Fibroblast of lung (primary cell): ENCODE measurements around the gene VAV2. TPM values are rescaled to one million over a fixed set of nuclear protein-coding genes. Genes with fewer than 3 reads are reported as not detected.

ENCODE experiments used
- DNase-seq, 2 donors: peaks; one replicate each; pipeline versions ENCODE4 v3.0.0 to v3.0.0-alpha.2; 2010; ENCODE audit warnings: low read depth in 2 of 2
- H2AFZ ChIP-seq: 2 replicates; pipeline ENCODE4 v1.5.1; 2012; ENCODE audit warnings: low read length, control low read depth, inconsistent platforms
- H3K27ac ChIP-seq: 2 replicates; pipeline ENCODE4 v1.5.1; 2011; ENCODE audit warnings: low read length, control low read depth; ENCODE audit not compliant: insufficient read depth
- H3K27me3 ChIP-seq: 2 replicates; pipeline ENCODE4 v1.5.1; 2011; ENCODE audit warnings: mild to moderate bottlenecking, low read length; ENCODE audit not compliant: control insufficient read depth, insufficient read depth
- H3K36me3 ChIP-seq: 2 replicates; pipeline ENCODE4 v1.5.1; 2011; ENCODE audit warnings: low read length; ENCODE audit not compliant: control insufficient read depth, insufficient read depth
- H3K4me1 ChIP-seq: 2 replicates; pipeline ENCODE4 v1.5.1; 2011; ENCODE audit warnings: low read length; ENCODE audit not compliant: control insufficient read depth, insufficient read depth; ENCODE audit errors: extremely low read depth
- H3K4me2 ChIP-seq: 2 replicates; pipeline ENCODE4 v1.5.1; 2011; ENCODE audit warnings: low read length, control low read depth; ENCODE audit not compliant: insufficient read depth; ENCODE audit errors: extremely low read depth
- H3K4me3 ChIP-seq, 4 experiments: fragments of 200-600 bp in 1 of 4; sonication (generic) in 1 of 4; replicated peaks in 1 of 4; 2 replicates each; pipeline ENCODE4 v1.5.1; 2011 to 2016; ENCODE audit warnings: low read length in 4 of 4, low read depth in 3 of 4, mild to moderate bottlenecking in 3 of 4, control low read depth in 2 of 4, inconsistent platforms in 1 of 4, mixed read lengths in 1 of 4; ENCODE audit not compliant: insufficient read depth in 1 of 4; ENCODE audit errors: control extremely low read depth in 1 of 4
- H3K79me2 ChIP-seq: 2 replicates; pipeline ENCODE4 v1.5.1; 2012; ENCODE audit warnings: mild to moderate bottlenecking, low read length, inconsistent platforms; ENCODE audit not compliant: control insufficient read depth, insufficient read depth
- H3K9ac ChIP-seq: 2 replicates; pipeline ENCODE4 v1.5.1; 2011; ENCODE audit warnings: mild to moderate bottlenecking, low read length, control low read depth; ENCODE audit not compliant: insufficient read depth
- H3K9me3 ChIP-seq: 2 replicates; pipeline ENCODE4 v1.5.1; 2012; ENCODE audit warnings: low read depth, low read length; ENCODE audit not compliant: control insufficient read depth, insufficient read depth
- H4K20me1 ChIP-seq: 2 replicates; pipeline ENCODE4 v1.5.1; 2011; ENCODE audit warnings: low read length; ENCODE audit not compliant: control insufficient read depth, insufficient read depth; ENCODE audit errors: extremely low read depth
- EZH2 ChIP-seq: IDR thresholded peaks from 2 replicates; pipeline ENCODE4 v1.5.1; 2012; ENCODE audit warnings: low read length, control low read depth, mild to moderate bottlenecking; ENCODE audit errors: missing control alignments
- polyA plus RNA-seq, 2 donors: library from polyadenylated mRNA; depleted of rRNA in 1 of 2; stranded (reverse) in 1 of 2; unstranded in 1 of 2; fragments of >200 nt; gene quantifications; 2 replicates each; pipeline ENCODE4 v1.2.1, GENCODE V29; 2011 to 2012; ENCODE audit warnings: missing spikeins in 1 of 2
- total RNA-seq: library from RNA; depleted of rRNA; stranded (reverse); fragments of >200 nt; gene quantifications from 2 replicates; pipeline ENCODE4 v1.2.1, GENCODE V29; 2014
- TF ChIP-seq, protein P1 (sequence below), 2 donors: IDR thresholded peaks in 1 of 2; conservative IDR thresholded peaks in 1 of 2; 1 replicate in 1 of 2; 2 replicates in 1 of 2; pipeline ENCODE4 v1.5.1; 2011 to 2012; ENCODE audit warnings: low read length in 2 of 2, control low read depth in 1 of 2, inconsistent platforms in 1 of 2, low read depth in 1 of 2, mild to moderate bottlenecking in 1 of 2

Gene VAV2
- total and polyA plus RNA-seq, 2 donors (not counting 1 experiment from before 2014, with no cell fraction given): 13.7 to 17.7 TPM

DNA sequence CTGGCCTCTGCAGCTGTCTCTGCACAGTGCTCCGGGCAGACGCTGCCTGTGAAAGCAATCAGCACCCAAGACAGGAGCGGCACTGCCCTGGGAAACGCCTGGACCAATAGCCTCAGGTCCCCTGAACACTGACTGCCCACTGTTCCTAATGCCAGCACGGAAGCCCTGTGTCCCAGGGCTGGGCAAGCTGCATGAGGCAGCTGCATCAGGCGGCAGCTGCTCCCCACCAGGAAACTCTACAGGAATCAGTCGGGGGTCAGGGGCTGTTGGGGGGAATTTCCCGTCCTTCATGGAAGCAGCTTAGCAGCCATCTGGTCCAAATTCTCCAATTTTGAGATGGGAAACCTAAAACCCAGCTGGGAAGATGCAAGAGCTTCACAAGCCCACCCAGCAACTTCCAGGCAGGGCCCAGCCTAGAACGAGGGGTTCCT is 118.6 kb downstream of the VAV2 start:
- no peak for TF ChIP-seq EZH2
- TF ChIP-seq, protein P1, sequence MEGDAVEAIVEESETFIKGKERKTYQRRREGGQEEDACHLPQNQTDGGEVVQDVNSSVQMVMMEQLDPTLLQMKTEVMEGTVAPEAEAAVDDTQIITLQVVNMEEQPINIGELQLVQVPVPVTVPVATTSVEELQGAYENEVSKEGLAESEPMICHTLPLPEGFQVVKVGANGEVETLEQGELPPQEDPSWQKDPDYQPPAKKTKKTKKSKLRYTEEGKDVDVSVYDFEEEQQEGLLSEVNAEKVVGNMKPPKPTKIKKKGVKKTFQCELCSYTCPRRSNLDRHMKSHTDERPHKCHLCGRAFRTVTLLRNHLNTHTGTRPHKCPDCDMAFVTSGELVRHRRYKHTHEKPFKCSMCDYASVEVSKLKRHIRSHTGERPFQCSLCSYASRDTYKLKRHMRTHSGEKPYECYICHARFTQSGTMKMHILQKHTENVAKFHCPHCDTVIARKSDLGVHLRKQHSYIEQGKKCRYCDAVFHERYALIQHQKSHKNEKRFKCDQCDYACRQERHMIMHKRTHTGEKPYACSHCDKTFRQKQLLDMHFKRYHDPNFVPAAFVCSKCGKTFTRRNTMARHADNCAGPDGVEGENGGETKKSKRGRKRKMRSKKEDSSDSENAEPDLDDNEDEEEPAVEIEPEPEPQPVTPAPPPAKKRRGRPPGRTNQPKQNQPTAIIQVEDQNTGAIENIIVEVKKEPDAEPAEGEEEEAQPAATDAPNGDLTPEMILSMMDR (conservative IDR thresholded peaks at IDR 0.05 in 1 of 2, IDR thresholded peaks at IDR 0.05 in 1 of 2; ENCODE audit: low read depth in 1 of 2, low read length in 2 of 2): no peak

DNA sequence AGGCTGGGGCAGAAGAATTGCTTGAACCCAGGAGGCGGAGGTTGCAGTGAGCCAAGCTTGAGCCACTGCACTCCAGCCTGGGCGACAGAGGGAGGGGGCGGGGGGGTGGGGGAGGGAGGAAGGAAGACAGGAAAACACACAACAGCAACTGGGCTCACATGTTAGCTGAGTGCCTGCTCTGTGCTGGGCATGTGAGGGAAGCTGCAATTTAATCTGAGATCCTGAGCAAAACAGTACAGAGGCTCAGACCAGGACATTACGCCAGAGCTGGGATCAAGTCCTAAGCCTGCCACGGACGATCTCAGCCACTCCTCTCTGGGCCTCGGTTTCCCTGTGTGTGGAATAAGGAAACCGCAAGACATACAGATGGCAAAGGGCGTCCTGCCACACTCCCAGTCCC is 119.1 kb downstream of the VAV2 start:
- Histone ChIP-seq H2AFZ (no peak overlapping the region), H3K9ac (no peak overlapping the region), H3K36me3 (no peaks in the 10 kb centered on the region), H3K9me3 (no peaks in the 10 kb centered on the region), H3K27ac (no peak overlapping the region), H3K79me2 (no peaks in the 10 kb centered on the region), H3K4me3 (no peak overlapping the region), H4K20me1 (no peaks in the 10 kb centered on the region), H3K4me1 (peaks cover 2% of the 10 kb centered on the region), H3K27me3 (no peaks in the 10 kb centered on the region), H3K4me2 (no peak overlapping the region)
- no peak for DNase-seq
- TF ChIP-seq, protein P1 (conservative IDR thresholded peaks at IDR 0.05 in 1 of 2, IDR thresholded peaks at IDR 0.05 in 1 of 2; ENCODE audit: low read depth in 1 of 2, low read length in 2 of 2): no peak
- TF ChIP-seq EZH2: no peak

More for the DNA sequence above, 118.6 kb downstream of the VAV2 start:
- no peaks in the 10 kb centered on the region for H4K20me1 ChIP-seq
- DNase-seq: peak in 1 of 2 donors; percentile 26
- H3K27ac ChIP-seq: no peak overlapping the region
- peaks cover 2% of the 10 kb centered on the region for H3K4me1 ChIP-seq
- no peaks in the 10 kb centered on the region for H3K36me3 ChIP-seq
- no peaks in the 10 kb centered on the region for H3K27me3 ChIP-seq
- no peak overlapping the region for H2AFZ ChIP-seq
- H3K79me2 ChIP-seq: no peaks in the 10 kb centered on the region
- H3K4me3 ChIP-seq: no peak overlapping the region
- H3K9ac ChIP-seq: no peak overlapping the region
- H3K4me2 ChIP-seq: no peak overlapping the region
- no peaks in the 10 kb centered on the region for H3K9me3 ChIP-seq

DNA sequence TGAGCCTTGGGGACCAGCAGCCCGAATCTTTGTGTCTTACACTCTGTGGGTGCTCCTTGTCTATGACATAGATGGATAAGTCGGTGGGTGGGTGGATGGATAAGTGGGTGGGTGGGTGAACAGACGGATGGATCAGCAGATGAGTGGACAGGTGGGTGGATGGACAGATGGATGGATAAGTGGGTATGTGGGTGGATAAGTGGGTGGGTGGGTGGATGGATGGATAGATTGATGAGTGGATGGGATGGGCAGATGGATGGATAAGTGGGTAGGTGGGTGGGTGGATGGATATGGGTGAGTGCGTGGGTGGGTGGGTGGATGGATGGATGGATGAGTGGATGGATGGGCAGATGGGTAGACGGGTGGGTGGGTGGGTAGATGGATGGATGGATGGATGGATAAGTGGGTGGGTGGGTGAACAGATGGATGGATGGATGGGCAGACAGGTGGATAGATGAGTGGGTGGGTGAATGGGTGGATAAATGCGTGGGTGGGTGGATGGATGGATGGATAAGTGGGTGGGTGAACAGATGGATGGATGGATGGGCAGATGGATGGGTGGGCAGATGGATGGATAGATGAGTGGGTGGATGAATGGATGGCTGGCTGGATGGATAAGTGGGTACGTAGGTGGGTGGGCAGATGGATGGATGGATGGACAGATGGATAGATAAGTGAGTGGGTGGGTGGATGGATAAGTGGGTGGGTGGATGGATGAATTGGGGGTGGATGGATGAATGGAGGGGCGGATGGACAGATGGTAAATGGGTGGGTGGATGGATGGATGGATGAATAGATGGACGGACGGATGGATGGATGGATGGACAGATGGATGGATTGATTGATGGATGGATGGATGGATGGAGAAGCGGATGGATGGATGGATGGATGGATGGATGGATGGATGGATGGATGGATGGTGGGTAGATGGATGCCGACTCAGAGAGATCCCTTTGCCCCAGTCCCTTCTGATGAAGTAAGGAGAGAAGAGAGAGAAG is 121.2 kb downstream of the VAV2 start:
- Histone ChIP-seq H3K4me2 (no peak overlapping the region), H3K4me3 (no peak overlapping the region), H3K27ac (no peak overlapping the region), H3K36me3 (no peaks in the 10 kb centered on the region), H3K9ac (no peak overlapping the region), H3K9me3 (no peaks in the 10 kb centered on the region), H2AFZ (no peak overlapping the region), H3K4me1 (peaks cover 2% of the 10 kb centered on the region), H3K27me3 (no peaks in the 10 kb centered on the region), H4K20me1 (no peaks in the 10 kb centered on the region), H3K79me2 (no peaks in the 10 kb centered on the region)
- no peak for DNase-seq
- TF ChIP-seq, protein P1 (conservative IDR thresholded peaks at IDR 0.05 in 1 of 2, IDR thresholded peaks at IDR 0.05 in 1 of 2; ENCODE audit: low read depth in 1 of 2, low read length in 2 of 2): no peak
- TF ChIP-seq EZH2: no peak
